HEK293 (cell line): ENCODE data around the gene ESRRA.

Source experiments
- MZF1 ChIP-seq: fragments of 450-650 bp; formaldehyde crosslinking; IDR thresholded peaks from 2 replicates; pipeline ENCODE4 v1.5.1; 2017; ENCODE audit warnings: missing biosample characterization, missing genetic modification characterization, borderline replicate concordance
- SP3 ChIP-seq: fragments of 450-650 bp; formaldehyde crosslinking; IDR thresholded peaks from 2 replicates; pipeline ENCODE4 v1.5.1; 2016; ENCODE audit warnings: missing biosample characterization, missing genetic modification characterization
- ZBTB49 ChIP-seq: fragments of 450-650 bp; formaldehyde crosslinking; IDR thresholded peaks from 2 replicates; pipeline ENCODE4 v1.5.1; 2016; ENCODE audit warnings: missing biosample characterization, missing genetic modification characterization, low read depth
- ZIC2 ChIP-seq: fragments of 450-650 bp; formaldehyde crosslinking; IDR thresholded peaks from 2 replicates; pipeline ENCODE4 v1.5.1; 2016; ENCODE audit warnings: missing biosample characterization, missing genetic modification characterization
- ZNF138 ChIP-seq: fragments of 450-650 bp; formaldehyde crosslinking; IDR thresholded peaks from 2 replicates; pipeline ENCODE4 v1.5.1; 2016; ENCODE audit warnings: missing biosample characterization, missing genetic modification characterization, borderline replicate concordance
- ZNF155 ChIP-seq: fragments of 450-650 bp; formaldehyde crosslinking; IDR thresholded peaks from 2 replicates; pipeline ENCODE4 v1.5.1; 2016; ENCODE audit warnings: missing biosample characterization, missing genetic modification characterization
- ZNF248 ChIP-seq: fragments of 450-650 bp; formaldehyde crosslinking; IDR thresholded peaks from 2 replicates; pipeline ENCODE4 v1.5.1; 2017; ENCODE audit warnings: missing biosample characterization, missing genetic modification characterization
- ZNF274 ChIP-seq, 2 experiments: fragments of 200-500 bp in 1 of 2; fragments of 450-650 bp in 1 of 2; sonication (Bioruptor generic) in 1 of 2; formaldehyde crosslinking in 1 of 2; IDR thresholded peaks; 2 replicates each; pipeline versions ENCODE4 v1.5.1 to v1.6.1; 2014 to 2016; ENCODE audit warnings: borderline replicate concordance in 1 of 2, inconsistent platforms in 1 of 2, low read length in 1 of 2, missing biosample characterization in 1 of 2, missing genetic modification characterization in 1 of 2
- ZNF280D ChIP-seq: fragments of 450-650 bp; formaldehyde crosslinking; IDR thresholded peaks from 2 replicates; pipeline ENCODE4 v1.5.1; 2016; ENCODE audit warnings: missing biosample characterization, missing genetic modification characterization
- ZNF302 ChIP-seq: fragments of 450-650 bp; formaldehyde crosslinking; IDR thresholded peaks from 2 replicates; pipeline ENCODE4 v1.5.1; 2016; ENCODE audit warnings: missing biosample characterization, missing genetic modification characterization, low read depth
- ZNF354C ChIP-seq: fragments of 450-650 bp; formaldehyde crosslinking; IDR thresholded peaks from 2 replicates; pipeline ENCODE4 v1.5.1; 2016; ENCODE audit warnings: missing biosample characterization, missing genetic modification characterization, low read depth, borderline replicate concordance
- ZNF362 ChIP-seq: fragments of 450-650 bp; formaldehyde crosslinking; IDR thresholded peaks from 2 replicates; pipeline ENCODE4 v1.5.1; 2016; ENCODE audit warnings: missing biosample characterization, missing genetic modification characterization
- ZNF426 ChIP-seq: fragments of 450-650 bp; formaldehyde crosslinking; IDR thresholded peaks from 2 replicates; pipeline ENCODE4 v1.5.1; 2017; ENCODE audit warnings: missing biosample characterization, missing genetic modification characterization, mild to moderate bottlenecking, inconsistent platforms, moderate library complexity
- ZNF488 ChIP-seq: fragments of 450-650 bp; formaldehyde crosslinking; IDR thresholded peaks from 2 replicates; pipeline ENCODE4 v1.5.1; 2016; ENCODE audit warnings: missing biosample characterization, missing genetic modification characterization
- ZNF510 ChIP-seq: fragments of 450-650 bp; formaldehyde crosslinking; IDR thresholded peaks from 2 replicates; pipeline ENCODE4 v1.5.1; 2018; ENCODE audit warnings: mild to moderate bottlenecking, missing genetic modification characterization, missing biosample characterization; ENCODE audit not compliant: insufficient replicate concordance
- ZNF518A ChIP-seq: fragments of 450-650 bp; formaldehyde crosslinking; conservative IDR thresholded peaks from 2 replicates; pipeline ENCODE4 v1.5.1; 2016; ENCODE audit warnings: low read depth, missing biosample characterization, missing genetic modification characterization
- ZNF544 ChIP-seq: fragments of 450-650 bp; formaldehyde crosslinking; IDR thresholded peaks from 2 replicates; pipeline ENCODE4 v1.5.0; 2017; ENCODE audit warnings: missing biosample characterization, missing genetic modification characterization
- ZNF600 ChIP-seq: fragments of 450-650 bp; formaldehyde crosslinking; IDR thresholded peaks from 2 replicates; pipeline ENCODE4 v1.5.1; 2016; ENCODE audit warnings: missing biosample characterization, missing genetic modification characterization
- ZNF610 ChIP-seq: fragments of 450-650 bp; formaldehyde crosslinking; IDR thresholded peaks from 2 replicates; pipeline ENCODE4 v1.5.1; 2016; ENCODE audit warnings: missing biosample characterization, missing genetic modification characterization, borderline replicate concordance
- ZNF658 ChIP-seq: fragments of 450-650 bp; formaldehyde crosslinking; IDR thresholded peaks from 2 replicates; pipeline ENCODE4; 2016; ENCODE audit warnings: missing biosample characterization, missing genetic modification characterization
- ZNF777 ChIP-seq: fragments of 450-650 bp; formaldehyde crosslinking; IDR thresholded peaks from 2 replicates; pipeline ENCODE4 v1.5.1; 2017; ENCODE audit warnings: missing biosample characterization, missing genetic modification characterization, borderline replicate concordance
- ZNF785 ChIP-seq: fragments of 450-650 bp; formaldehyde crosslinking; IDR thresholded peaks from 2 replicates; pipeline ENCODE4 v1.5.1; 2016; ENCODE audit warnings: missing biosample characterization, missing genetic modification characterization
- ZSCAN4 ChIP-seq: fragments of 450-650 bp; formaldehyde crosslinking; IDR thresholded peaks from 2 replicates; pipeline ENCODE4 v1.5.1; 2017; ENCODE audit warnings: missing biosample characterization, missing genetic modification characterization

Gene ESRRA

GRCh38 chr11:64317325-64317960 lies 12.1 kb downstream of the ESRRA start, which contains the start of gene TRMT112 (continued):
- no peak for TF ChIP-seq ZNF302 (tag by site-specific recombination)
- peak; percentile 87 for TF ChIP-seq ZNF518A (tag by site-specific recombination)
- TF ChIP-seq ZNF658 (tag by site-specific recombination), result no peak
- TF ChIP-seq ZNF138 (tag by site-specific recombination), result no peak
- no peak for TF ChIP-seq ZNF488 (tag by site-specific recombination)
- no peak for TF ChIP-seq ZNF600 (tag by site-specific recombination)
- TF ChIP-seq ZNF610 (tag by site-specific recombination), result no peak
- TF ChIP-seq ZNF274 (IDR thresholded peaks at IDR 0.05; ENCODE audit: low read length), result no peak
- no peak for TF ChIP-seq ZNF274 (tag by site-specific recombination; IDR thresholded peaks at IDR 0.05; ENCODE audit: borderline replicate concordance)
- TF ChIP-seq ZNF354C (tag by site-specific recombination), result no peak
- TF ChIP-seq ZNF785 (tag by site-specific recombination), result no peak
- no peak for TF ChIP-seq ZNF544 (tag by site-specific recombination)
- TF ChIP-seq ZNF155 (tag by site-specific recombination), result no peak
- no peak for TF ChIP-seq ZNF248
- TF ChIP-seq SP3, result peak; percentile 48; the same call in 1 of the 2 replicates
- no peak for TF ChIP-seq ZNF510 (tag by site-specific recombination)
- TF ChIP-seq ZIC2 (tag by site-specific recombination), result no peak
- no peak; the same call in 1 of the 2 replicates for TF ChIP-seq ZNF362 (tag by site-specific recombination)
- no peak for TF ChIP-seq ZNF280D
- TF ChIP-seq ZBTB49 (tag by site-specific recombination), result no peak
- no peak for TF ChIP-seq MZF1
- TF ChIP-seq ZSCAN4, result no peak
- TF ChIP-seq ZNF426 (tag by site-specific recombination), result no peak
- no peak for TF ChIP-seq ZNF777
- TF ChIP-seq, all 188 proteins: peak for 35
